Right lobe of liver (tissue), 4 donors: ENCODE data around the gene TM7SF3.

Experiments
- CTCF ChIP-seq, 4 donors: fragments of 200-600 bp in 3 of 4; fragments of 450-650 bp in 1 of 4; IDR thresholded peaks; one replicate each; pipeline versions ENCODE4 v1.5.1 to v1.8.0; 2016 to 2022; ENCODE audit warnings: antibody characterized with exemption in 4 of 4, mild to moderate bottlenecking in 2 of 4
- POLR2A ChIP-seq: fragments of 450-650 bp; IDR thresholded peaks from one replicate; pipeline ENCODE4 v1.6.1; 2017; ENCODE audit warnings: antibody characterized with exemption, mild to moderate bottlenecking
- donor health status: DM: no; HTN: no; CAD: no.
- donor health status: DM: no; HTN: no; CAD: no.
- donor health status: DM: no; HTN: yes; CAD: no.

GRCh38 chr12:27001663-27002062, 12.5 kb downstream of the TM7SF3 start:
- TF ChIP-seq POLR2A (no peak), CTCF (IDR thresholded peaks at IDR 0.05) (no peak)
